GM23338 (cell line): ENCODE data around the gene SHISA6. TPM values are rescaled to one million over a fixed set of nuclear protein-coding genes. Genes with fewer than 3 reads are reported as not detected.

Source experiments
- ATAC-seq: fragments of 200-7000 bp; cut with Tn5 transposase; 3 replicates; pipeline ENCODE4 v1.9.1; 2020
- DNase-seq: peaks from one replicate; pipeline ENCODE4 v3.0.0-alpha.2; 2015; ENCODE audit warnings: low spot score
- H2AFZ ChIP-seq: fragments of 200-600 bp; sonication (generic); 2 replicates; pipeline ENCODE4 v1.8.0; 2016; ENCODE audit warnings: antibody characterized with exemption, mild to moderate bottlenecking, moderate library complexity
- H3F3A ChIP-seq: fragments of 200-600 bp; sonication (generic); replicated peaks from 2 replicates; pipeline ENCODE4 v1.8.0; 2017; ENCODE audit warnings: antibody characterized with exemption, mixed run types, low read depth
- H3K27ac ChIP-seq: fragments of 200-600 bp; sonication (generic); 2 replicates; pipeline ENCODE4 v1.6.1; 2016; ENCODE audit warnings: low read depth
- H3K27me3 ChIP-seq: fragments of 200-600 bp; sonication (generic); 2 replicates; pipeline ENCODE4 v1.8.0; 2016; ENCODE audit warnings: mild to moderate bottlenecking, mixed run types, moderate library complexity; ENCODE audit not compliant: insufficient read depth
- H3K36me3 ChIP-seq: fragments of 200-600 bp; sonication (generic); 2 replicates; pipeline ENCODE4 v1.8.0; 2016; ENCODE audit warnings: mild to moderate bottlenecking; ENCODE audit not compliant: insufficient read depth
- H3K4me1 ChIP-seq: fragments of 200-600 bp; sonication (generic); 2 replicates; pipeline ENCODE4 v1.8.0; 2016; ENCODE audit warnings: mild to moderate bottlenecking, moderate library complexity; ENCODE audit not compliant: insufficient read depth
- H3K4me2 ChIP-seq: fragments of 200-600 bp; sonication (generic); 2 replicates; pipeline ENCODE4 v1.7.1; 2017; ENCODE audit warnings: mixed run types
- H3K4me3 ChIP-seq: fragments of 200-600 bp; sonication (generic); 2 replicates; pipeline ENCODE4 v1.6.1; 2016; ENCODE audit warnings: mixed run types
- H3K79me2 ChIP-seq: fragments of 200-600 bp; sonication (generic); replicated peaks from 2 replicates; pipeline ENCODE4 v1.8.0; 2017; ENCODE audit warnings: mild to moderate bottlenecking; ENCODE audit not compliant: insufficient read depth
- H3K9me2 ChIP-seq: fragments of 200-600 bp; sonication (generic); 2 replicates; pipeline ENCODE4 v1.8.0; 2017; ENCODE audit not compliant: insufficient read depth
- H4K20me1 ChIP-seq: fragments of 200-600 bp; sonication (generic); replicated peaks from 2 replicates; pipeline ENCODE4 v1.8.0; 2017; ENCODE audit warnings: mild to moderate bottlenecking; ENCODE audit not compliant: insufficient read depth
- H3K27ac Mint-ChIP-seq: 2 replicates; pipeline ENCODE4 v1.8.0; 2020; ENCODE audit warnings: inconsistent platforms, mild to moderate bottlenecking, moderate library complexity, mixed read lengths
- H3K27me3 Mint-ChIP-seq: 3 replicates; pipeline ENCODE4 v1.8.0; 2022; ENCODE audit warnings: low read depth, mild to moderate bottlenecking, moderate library complexity, mixed read lengths, inconsistent platforms; ENCODE audit not compliant: insufficient read depth, poor library complexity
- H3K36me3 Mint-ChIP-seq: 3 replicates; pipeline ENCODE4 v1.8.0; 2021; ENCODE audit warnings: low read depth, mild to moderate bottlenecking, inconsistent platforms, moderate library complexity, mixed read lengths
- H3K4me1 Mint-ChIP-seq: 3 replicates; pipeline ENCODE4 v1.8.0; 2020; ENCODE audit warnings: mild to moderate bottlenecking, inconsistent platforms, mixed read lengths
- H3K4me3 Mint-ChIP-seq: 3 replicates; pipeline ENCODE4 v1.8.0; 2021; ENCODE audit warnings: moderate library complexity, mild to moderate bottlenecking, inconsistent platforms, mixed read lengths
- H3K9me3 Mint-ChIP-seq: 3 replicates; pipeline ENCODE4 v1.8.0; 2020; ENCODE audit warnings: moderate library complexity, mild to moderate bottlenecking, inconsistent platforms, mixed read lengths
- CREB1 ChIP-seq: fragments of 250-450 bp; sonication (Bioruptor Pico); IDR thresholded peaks from 2 replicates; pipeline ENCODE4 v1.5.0; 2020; ENCODE audit warnings: low read depth, mild to moderate bottlenecking, moderate library complexity
- CTCF ChIP-seq, 2 experiments: fragments of 200-600 bp in 1 of 2; sonication (generic) in 1 of 2; conservative IDR thresholded peaks; 2 replicates each; pipeline versions ENCODE4 v1.5.1 to v1.6.1; 2016 to 2017; ENCODE audit warnings: antibody characterized with exemption in 2 of 2, low read depth in 2 of 2, mild to moderate bottlenecking in 2 of 2, moderate library complexity in 1 of 2
- ETS1 ChIP-seq: IDR thresholded peaks from 2 replicates; pipeline ENCODE4 v1.6.1; 2016; ENCODE audit warnings: antibody characterized with exemption
- EZH2 ChIP-seq: fragments of 200-600 bp; sonication (generic); IDR thresholded peaks from one replicate; pipeline ENCODE4 v1.8.0; 2017; ENCODE audit warnings: antibody characterized with exemption, mild to moderate bottlenecking, low read depth; ENCODE audit not compliant: unreplicated experiment
- EZH2phosphoT487 ChIP-seq: fragments of 200-600 bp; sonication (generic); IDR thresholded peaks from one replicate; pipeline ENCODE4 v1.8.1; 2018; ENCODE audit warnings: antibody characterized with exemption; ENCODE audit not compliant: unreplicated experiment
- JUNB ChIP-seq: IDR thresholded peaks from one replicate; pipeline ENCODE4 v1.6.1; 2016; ENCODE audit warnings: antibody characterized with exemption; ENCODE audit not compliant: unreplicated experiment
- NANOG ChIP-seq: IDR thresholded peaks from 2 replicates; pipeline ENCODE4 v1.6.1; 2016; ENCODE audit warnings: antibody characterized with exemption, borderline replicate concordance
- POLR2AphosphoS5 ChIP-seq: IDR thresholded peaks from 2 replicates; pipeline ENCODE4 v1.6.1; 2016; ENCODE audit warnings: antibody characterized with exemption, low read depth
- ZNF114 ChIP-seq: fragments of 250-450 bp; sonication (Bioruptor Pico); IDR thresholded peaks from 2 replicates; pipeline ENCODE4 v1.5.0; 2020; ENCODE audit warnings: mild to moderate bottlenecking, moderate library complexity
- ZNF331 ChIP-seq: fragments of 250-450 bp; sonication (Bioruptor Pico); IDR thresholded peaks from 2 replicates; pipeline ENCODE4 v1.5.0; 2020; ENCODE audit warnings: low read depth, mild to moderate bottlenecking, moderate library complexity
- polyA plus RNA-seq: library from polyadenylated mRNA; unstranded; fragments of >200 nt; fragmentation: Nextera tagmentation; extraction: Ambion mirVana; gene quantifications from 2 replicates; pipeline ENCODE4 v1.2.1, GENCODE V29; 2016
- total RNA-seq: library from RNA; depleted of rRNA; stranded (reverse); fragments of >200 nt; shearing (Covaris generic); gene quantifications from 2 replicates; pipeline ENCODE4 v1.2.3, GENCODE V29; 2014

SHISA6 gene
- total and polyA plus RNA-seq, 2 experiments from 2014 or later, result 0.52 TPM; not detected in 1

- DNase-seq (no peak), ATAC-seq (no peak)
- Mint-ChIP-seq H3K4me3 (no peak overlapping the region), H3K9me3 (peaks cover 100% of the 10 kb centered on the region), H3K36me3 (peaks cover 37% of the 10 kb centered on the region), H3K27ac (no peak overlapping the region), H3K27me3 (peaks cover 4% of the 10 kb centered on the region), H3K4me1 (no peaks in the 10 kb centered on the region)
- H2AFZ ChIP-seq, result no peak overlapping the region
- no peak overlapping the region for H3K27ac ChIP-seq
- no peak overlapping the region for H3K4me2 ChIP-seq
- no peaks in the 10 kb centered on the region for H3K4me1 ChIP-seq
- no peaks in the 10 kb centered on the region for H4K20me1 ChIP-seq
- no peaks in the 10 kb centered on the region for H3K79me2 ChIP-seq
- H3K9me2 ChIP-seq, result no peaks in the 10 kb centered on the region
- H3K36me3 ChIP-seq, result no peaks in the 10 kb centered on the region; the same call in 1 of the 2 replicates
- H3K4me3 ChIP-seq, result no peak overlapping the region
- no peaks in the 10 kb centered on the region for H3F3A ChIP-seq
- no peaks in the 10 kb centered on the region for H3K27me3 ChIP-seq
- TF ChIP-seq CTCF (conservative IDR thresholded peaks at IDR 0.05; ENCODE audit: low read depth in 2 of 2) (no peak), ZNF114 (CRISPR knock-in tag) (no peak), JUNB (no peak), EZH2phosphoT487 (no peak)
Measured at GRCh38 chr17:11467639-11468038, 226.6 kb downstream of the SHISA6 start.

GRCh38 chr17:11485336-11486100, 244.5 kb downstream of the SHISA6 start:
- Mint-ChIP-seq H3K36me3 (peaks cover 50% of the 10 kb centered on the region), H3K27ac (no peak overlapping the region), H3K4me1 (no peaks in the 10 kb centered on the region), H3K4me3 (no peak overlapping the region), H3K27me3 (no peaks in the 10 kb centered on the region), H3K9me3 (peaks cover 97% of the 10 kb centered on the region)
- no peaks in the 10 kb centered on the region; the same call in 1 of the 2 replicates for H3K36me3 ChIP-seq
- ATAC-seq (no peak), DNase-seq (no peak)
- H3K27ac ChIP-seq, result no peak overlapping the region
- H2AFZ ChIP-seq, result no peak overlapping the region
- H3K27me3 ChIP-seq, result no peaks in the 10 kb centered on the region
- H3K79me2 ChIP-seq, result no peaks in the 10 kb centered on the region
- H3K4me3 ChIP-seq, result no peak overlapping the region
- no peaks in the 10 kb centered on the region for H3K9me2 ChIP-seq
- no peak for TF ChIP-seq JUNB
- TF ChIP-seq ZNF114 (CRISPR knock-in tag), result no peak
- no peak for TF ChIP-seq ZNF331 (CRISPR knock-in tag)
- no peak for TF ChIP-seq EZH2phosphoT487
- TF ChIP-seq POLR2AphosphoS5, result no peak
- H3K4me1 ChIP-seq, result no peaks in the 10 kb centered on the region
- no peaks in the 10 kb centered on the region for H3F3A ChIP-seq
- H3K4me2 ChIP-seq, result no peak overlapping the region
- H4K20me1 ChIP-seq, result no peaks in the 10 kb centered on the region

GRCh38 chr17:11486101-11486867, 245.3 kb downstream of the SHISA6 start:
- Mint-ChIP-seq H3K27ac (no peak overlapping the region), H3K36me3 (peaks cover 51% of the 10 kb centered on the region), H3K27me3 (peaks cover 2% of the 10 kb centered on the region), H3K4me1 (no peaks in the 10 kb centered on the region), H3K4me3 (no peak overlapping the region), H3K9me3 (peaks cover 99% of the 10 kb centered on the region)
- H3K9me2 ChIP-seq, result no peaks in the 10 kb centered on the region
- H3K27me3 ChIP-seq, result no peaks in the 10 kb centered on the region
- no peaks in the 10 kb centered on the region for H3K4me1 ChIP-seq
- H3K4me3 ChIP-seq, result no peak overlapping the region
- no peak overlapping the region for H3K27ac ChIP-seq
- no peak overlapping the region for H3K4me2 ChIP-seq
- TF ChIP-seq EZH2phosphoT487 (no peak), EZH2 (no peak), ZNF331 (CRISPR knock-in tag) (no peak), NANOG (no peak), ETS1 (no peak), CREB1 (no peak), ZNF114 (CRISPR knock-in tag) (no peak), CTCF (conservative IDR thresholded peaks at IDR 0.05; ENCODE audit: low read depth in 2 of 2) (no peak), POLR2AphosphoS5 (no peak), JUNB (no peak)
- ATAC-seq (no peak), DNase-seq (no peak)
- no peaks in the 10 kb centered on the region; the same call in 1 of the 2 replicates for H3K36me3 ChIP-seq
- H3F3A ChIP-seq, result no peaks in the 10 kb centered on the region
- H4K20me1 ChIP-seq, result no peaks in the 10 kb centered on the region
- H3K79me2 ChIP-seq, result no peaks in the 10 kb centered on the region
- H2AFZ ChIP-seq, result no peak overlapping the region
